HepG2 (cell line): ENCODE results near the gene SNRNP25. TPM values are rescaled to one million over a fixed set of nuclear protein-coding genes. Genes with fewer than 3 reads are reported as not detected.
A peak's percentile ranks its signal among the peaks of the same experiment; 100 is the strongest.

Experiments
- POLR2AphosphoS2 ChIP-seq: IDR thresholded peaks from 2 replicates; pipeline ENCODE4 v1.6.1; 2011; ENCODE audit warnings: low read depth, low read length, improper control_type of control experiment
- POLR2AphosphoS5 ChIP-seq: IDR thresholded peaks from 2 replicates; pipeline ENCODE4 v1.6.1; 2012; ENCODE audit warnings: low read depth, low read length
- RBM22 ChIP-seq: fragments of 200-400 bp; formaldehyde crosslinking; optimal IDR thresholded peaks from 2 replicates; pipeline ENCODE3; 2017; ENCODE audit warnings: mild to moderate bottlenecking, low read length, moderate library complexity
- RORA ChIP-seq: sonication (generic); formaldehyde crosslinking; IDR thresholded peaks from 2 replicates; pipeline ENCODE4 v1.5.0; 2020; ENCODE audit warnings: mild to moderate bottlenecking, missing genetic modification reagents, moderate library complexity
- TOE1 ChIP-seq: sonication (generic); formaldehyde crosslinking; IDR thresholded peaks from 2 replicates; pipeline ENCODE4 v1.4.0; 2020; ENCODE audit warnings: mild to moderate bottlenecking, missing genetic modification reagents
- ZFP41 ChIP-seq: sonication (generic); formaldehyde crosslinking; IDR thresholded peaks from 2 replicates; pipeline ENCODE4 v1.4.0; 2020; ENCODE audit warnings: mild to moderate bottlenecking, missing genetic modification reagents, borderline replicate concordance
- ZNF124 ChIP-seq: sonication (generic); formaldehyde crosslinking; IDR thresholded peaks from 2 replicates; pipeline ENCODE4 v1.4.0; 2020; ENCODE audit warnings: missing genetic modification reagents
- ZNF34 ChIP-seq: sonication (generic); formaldehyde crosslinking; IDR thresholded peaks from 2 replicates; pipeline ENCODE4 v1.4.0; 2020; ENCODE audit warnings: mild to moderate bottlenecking, missing genetic modification reagents, borderline replicate concordance
- ZNF558 ChIP-seq: sonication (generic); formaldehyde crosslinking; IDR thresholded peaks from 2 replicates; pipeline ENCODE4 v1.9.0; 2022; ENCODE audit warnings: mild to moderate bottlenecking, missing genetic modification reagents, borderline replicate concordance
- ZNF577 ChIP-seq: sonication (generic); formaldehyde crosslinking; IDR thresholded peaks from 2 replicates; pipeline ENCODE4 v1.4.0; 2020; ENCODE audit warnings: mild to moderate bottlenecking, low read depth, missing genetic modification reagents, borderline replicate concordance
- ZNF607 ChIP-seq: sonication (generic); formaldehyde crosslinking; IDR thresholded peaks from 2 replicates; pipeline ENCODE4 v1.5.1; 2020; ENCODE audit warnings: missing genetic modification reagents, mild to moderate bottlenecking, borderline replicate concordance
- ZNF672 ChIP-seq: sonication (generic); formaldehyde crosslinking; IDR thresholded peaks from 2 replicates; pipeline ENCODE4 v1.8.1; 2022; ENCODE audit warnings: missing genetic modification reagents
- polyA plus RNA-seq, 8 experiments: library from polyadenylated mRNA; depleted of rRNA in 3 of 8; stranded (reverse) in 7 of 8; unstranded in 1 of 8; fragments of >200 nt; fragmentation: Illumina TruSeq in 4 of 8; extraction: Trizol in 4 of 8; gene quantifications; 2 replicates each; pipeline versions ENCODE4 v1.2.1 to v1.2.3, GENCODE V29; 2011 to 2016; ENCODE audit warnings: low read depth in 4 of 8, missing spikeins in 1 of 8, mixed read lengths in 1 of 8; ENCODE audit not compliant: insufficient read depth in 1 of 8
- total RNA-seq, 5 experiments: library from RNA; depleted of rRNA; stranded (reverse); fragments of >200 nt; fragmentation: Illumina TruSeq; extraction: Trizol; gene quantifications; 2 replicates each; pipeline ENCODE4 v1.2.3, GENCODE V29; 2016; ENCODE audit warnings: low read depth in 1 of 5
- TF ChIP-seq, protein P1 (sequence below): IDR thresholded peaks from 2 replicates; pipeline ENCODE4 v1.6.1; 2016; ENCODE audit warnings: missing genetic modification reagents, missing compliant biosample characterization
- TF ChIP-seq, protein P2 (sequence below): IDR thresholded peaks from 2 replicates; pipeline ENCODE4 v1.6.1; 2016; ENCODE audit warnings: missing compliant biosample characterization, missing genetic modification reagents, borderline replicate concordance
- TF ChIP-seq, protein P3 (sequence below): sonication (generic); formaldehyde crosslinking; IDR thresholded peaks from 2 replicates; pipeline ENCODE4 v1.4.0; 2020; ENCODE audit warnings: missing genetic modification reagents, borderline replicate concordance
- TF ChIP-seq, protein P4 (sequence below): sonication (generic); formaldehyde crosslinking; IDR thresholded peaks from 2 replicates; pipeline ENCODE4 v1.4.0; 2020; ENCODE audit warnings: mild to moderate bottlenecking, missing genetic modification reagents
- TF ChIP-seq, protein P5 (sequence below): sonication (generic); formaldehyde crosslinking; IDR thresholded peaks from 2 replicates; pipeline ENCODE4 v1.8.0; 2022; ENCODE audit warnings: mild to moderate bottlenecking, missing genetic modification reagents, moderate library complexity
- TF ChIP-seq, protein P6 (sequence below): sonication (generic); formaldehyde crosslinking; IDR thresholded peaks from 2 replicates; pipeline ENCODE4 v1.8.1; 2022; ENCODE audit warnings: mild to moderate bottlenecking, missing genetic modification reagents

Gene SNRNP25
- total and polyA plus RNA-seq, 2 of the 13 experiments (the other 11 are each of a cell fraction or from before 2014, with no cell fraction given), result 34.1 to 97.4 TPM

DNA sequence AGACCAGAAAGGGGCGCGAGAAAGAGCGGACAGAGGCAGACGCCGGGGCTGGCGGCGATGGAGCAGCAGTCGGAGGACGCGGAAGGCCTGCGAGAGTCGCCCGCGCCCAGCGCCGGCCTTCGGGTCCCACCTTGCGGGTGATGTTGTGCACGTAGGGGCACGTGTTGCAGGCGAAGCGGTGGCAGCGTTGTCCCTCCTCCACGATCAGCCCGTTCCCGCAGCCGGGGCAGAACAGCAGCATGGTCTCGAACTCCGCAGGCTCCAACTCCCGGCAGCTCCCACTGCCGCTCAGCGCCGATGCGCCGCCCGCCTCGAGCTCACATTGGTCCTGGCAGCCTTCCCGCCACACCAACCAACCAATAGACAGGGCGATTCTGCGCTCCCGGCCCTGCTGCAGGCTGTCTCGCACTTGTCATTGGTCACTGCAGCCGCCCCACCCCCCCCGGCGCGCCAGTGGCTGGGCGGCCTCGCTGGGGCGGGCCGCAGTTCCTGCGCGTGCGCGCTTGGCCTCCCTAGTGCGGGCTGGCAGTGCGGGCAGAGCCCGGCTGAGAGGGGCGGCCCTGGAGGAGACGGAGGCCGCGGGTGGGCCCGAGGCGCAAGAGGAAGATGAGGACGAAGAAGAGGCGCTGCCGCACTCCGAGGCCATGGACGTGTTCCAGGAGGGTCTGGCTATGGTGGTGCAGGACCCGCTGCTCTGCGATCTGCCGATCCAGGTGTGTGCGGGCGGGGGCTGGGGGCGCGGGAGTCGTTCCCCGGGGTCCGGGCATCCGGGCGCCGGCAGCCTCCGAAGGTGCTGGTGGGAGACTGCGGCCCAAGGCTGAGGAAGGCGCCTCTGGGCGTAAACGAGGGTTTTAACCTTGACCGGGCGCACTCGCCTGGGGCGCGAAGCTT lies at the start of gene SNRNP25, which contains the start of gene POLR3K (continued):
- no peak for TF ChIP-seq RORA (CRISPR knock-in tag)
- TF ChIP-seq ZFP41 (CRISPR knock-in tag), result no peak; the same call in 1 of the 2 replicates
- no peak; the same call in 1 of the 2 replicates for TF ChIP-seq ZNF558 (CRISPR knock-in tag)
- TF ChIP-seq, protein P1, sequence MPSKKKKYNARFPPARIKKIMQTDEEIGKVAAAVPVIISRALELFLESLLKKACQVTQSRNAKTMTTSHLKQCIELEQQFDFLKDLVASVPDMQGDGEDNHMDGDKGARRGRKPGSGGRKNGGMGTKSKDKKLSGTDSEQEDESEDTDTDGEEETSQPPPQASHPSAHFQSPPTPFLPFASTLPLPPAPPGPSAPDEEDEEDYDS (CRISPR knock-in tag), result peak; percentile 54
- TF ChIP-seq ZNF124 (CRISPR knock-in tag), result no peak; the same call in 1 of the 2 replicates
- TF ChIP-seq POLR2AphosphoS2, result no peak
- TF ChIP-seq ZNF577 (CRISPR knock-in tag), result no peak
- TF ChIP-seq, protein P2, sequence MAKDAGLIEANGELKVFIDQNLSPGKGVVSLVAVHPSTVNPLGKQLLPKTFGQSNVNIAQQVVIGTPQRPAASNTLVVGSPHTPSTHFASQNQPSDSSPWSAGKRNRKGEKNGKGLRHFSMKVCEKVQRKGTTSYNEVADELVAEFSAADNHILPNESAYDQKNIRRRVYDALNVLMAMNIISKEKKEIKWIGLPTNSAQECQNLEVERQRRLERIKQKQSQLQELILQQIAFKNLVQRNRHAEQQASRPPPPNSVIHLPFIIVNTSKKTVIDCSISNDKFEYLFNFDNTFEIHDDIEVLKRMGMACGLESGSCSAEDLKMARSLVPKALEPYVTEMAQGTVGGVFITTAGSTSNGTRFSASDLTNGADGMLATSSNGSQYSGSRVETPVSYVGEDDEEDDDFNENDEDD (CRISPR knock-in tag), result peak; percentile 97
- TF ChIP-seq POLR2AphosphoS5, result peak; percentile 74
- no peak; the same call in 1 of the 2 replicates for TF ChIP-seq ZNF607 (CRISPR knock-in tag)
- no peak for TF ChIP-seq TOE1
- TF ChIP-seq, protein P3, sequence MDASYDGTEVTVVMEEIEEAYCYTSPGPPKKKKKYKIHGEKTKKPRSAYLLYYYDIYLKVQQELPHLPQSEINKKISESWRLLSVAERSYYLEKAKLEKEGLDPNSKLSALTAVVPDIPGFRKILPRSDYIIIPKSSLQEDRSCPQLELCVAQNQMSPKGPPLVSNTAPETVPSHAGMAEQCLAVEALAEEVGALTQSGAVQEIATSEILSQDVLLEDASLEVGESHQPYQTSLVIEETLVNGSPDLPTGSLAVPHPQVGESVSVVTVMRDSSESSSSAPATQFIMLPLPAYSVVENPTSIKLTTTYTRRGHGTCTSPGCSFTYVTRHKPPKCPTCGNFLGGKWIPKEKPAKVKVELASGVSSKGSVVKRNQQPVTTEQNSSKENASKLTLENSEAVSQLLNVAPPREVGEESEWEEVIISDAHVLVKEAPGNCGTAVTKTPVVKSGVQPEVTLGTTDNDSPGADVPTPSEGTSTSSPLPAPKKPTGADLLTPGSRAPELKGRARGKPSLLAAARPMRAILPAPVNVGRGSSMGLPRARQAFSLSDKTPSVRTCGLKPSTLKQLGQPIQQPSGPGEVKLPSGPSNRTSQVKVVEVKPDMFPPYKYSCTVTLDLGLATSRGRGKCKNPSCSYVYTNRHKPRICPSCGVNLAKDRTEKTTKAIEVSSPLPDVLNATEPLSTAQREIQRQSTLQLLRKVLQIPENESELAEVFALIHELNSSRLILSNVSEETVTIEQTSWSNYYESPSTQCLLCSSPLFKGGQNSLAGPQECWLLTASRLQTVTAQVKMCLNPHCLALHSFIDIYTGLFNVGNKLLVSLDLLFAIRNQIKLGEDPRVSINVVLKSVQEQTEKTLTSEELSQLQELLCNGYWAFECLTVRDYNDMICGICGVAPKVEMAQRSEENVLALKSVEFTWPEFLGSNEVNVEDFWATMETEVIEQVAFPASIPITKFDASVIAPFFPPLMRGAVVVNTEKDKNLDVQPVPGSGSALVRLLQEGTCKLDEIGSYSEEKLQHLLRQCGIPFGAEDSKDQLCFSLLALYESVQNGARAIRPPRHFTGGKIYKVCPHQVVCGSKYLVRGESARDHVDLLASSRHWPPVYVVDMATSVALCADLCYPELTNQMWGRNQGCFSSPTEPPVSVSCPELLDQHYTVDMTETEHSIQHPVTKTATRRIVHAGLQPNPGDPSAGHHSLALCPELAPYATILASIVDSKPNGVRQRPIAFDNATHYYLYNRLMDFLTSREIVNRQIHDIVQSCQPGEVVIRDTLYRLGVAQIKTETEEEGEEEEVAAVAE, result peak; percentile 81; the same call in 1 of the 2 replicates
- TF ChIP-seq ZNF672 (CRISPR knock-in tag), result no peak
- TF ChIP-seq, protein P4, sequence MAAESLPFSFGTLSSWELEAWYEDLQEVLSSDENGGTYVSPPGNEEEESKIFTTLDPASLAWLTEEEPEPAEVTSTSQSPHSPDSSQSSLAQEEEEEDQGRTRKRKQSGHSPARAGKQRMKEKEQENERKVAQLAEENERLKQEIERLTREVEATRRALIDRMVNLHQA (CRISPR knock-in tag), result no peak
- no peak for TF ChIP-seq RBM22
- TF ChIP-seq, protein P5, sequence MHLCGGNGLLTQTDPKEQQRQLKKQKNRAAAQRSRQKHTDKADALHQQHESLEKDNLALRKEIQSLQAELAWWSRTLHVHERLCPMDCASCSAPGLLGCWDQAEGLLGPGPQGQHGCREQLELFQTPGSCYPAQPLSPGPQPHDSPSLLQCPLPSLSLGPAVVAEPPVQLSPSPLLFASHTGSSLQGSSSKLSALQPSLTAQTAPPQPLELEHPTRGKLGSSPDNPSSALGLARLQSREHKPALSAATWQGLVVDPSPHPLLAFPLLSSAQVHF (CRISPR knock-in tag), result no peak; the same call in 1 of the 2 replicates
- TF ChIP-seq ZNF34, result no peak
- TF ChIP-seq, protein P6, sequence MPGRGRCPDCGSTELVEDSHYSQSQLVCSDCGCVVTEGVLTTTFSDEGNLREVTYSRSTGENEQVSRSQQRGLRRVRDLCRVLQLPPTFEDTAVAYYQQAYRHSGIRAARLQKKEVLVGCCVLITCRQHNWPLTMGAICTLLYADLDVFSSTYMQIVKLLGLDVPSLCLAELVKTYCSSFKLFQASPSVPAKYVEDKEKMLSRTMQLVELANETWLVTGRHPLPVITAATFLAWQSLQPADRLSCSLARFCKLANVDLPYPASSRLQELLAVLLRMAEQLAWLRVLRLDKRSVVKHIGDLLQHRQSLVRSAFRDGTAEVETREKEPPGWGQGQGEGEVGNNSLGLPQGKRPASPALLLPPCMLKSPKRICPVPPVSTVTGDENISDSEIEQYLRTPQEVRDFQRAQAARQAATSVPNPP (CRISPR knock-in tag), result no peak
